ENCODE results near the gene BIN1. TPM values are rescaled to one million over a fixed set of nuclear protein-coding genes. Genes with fewer than 3 reads are reported as not detected.

BIN1 gene
- total RNA-seq, 1 donor from 2014 or later, result 50.2 TPM

DNA sequence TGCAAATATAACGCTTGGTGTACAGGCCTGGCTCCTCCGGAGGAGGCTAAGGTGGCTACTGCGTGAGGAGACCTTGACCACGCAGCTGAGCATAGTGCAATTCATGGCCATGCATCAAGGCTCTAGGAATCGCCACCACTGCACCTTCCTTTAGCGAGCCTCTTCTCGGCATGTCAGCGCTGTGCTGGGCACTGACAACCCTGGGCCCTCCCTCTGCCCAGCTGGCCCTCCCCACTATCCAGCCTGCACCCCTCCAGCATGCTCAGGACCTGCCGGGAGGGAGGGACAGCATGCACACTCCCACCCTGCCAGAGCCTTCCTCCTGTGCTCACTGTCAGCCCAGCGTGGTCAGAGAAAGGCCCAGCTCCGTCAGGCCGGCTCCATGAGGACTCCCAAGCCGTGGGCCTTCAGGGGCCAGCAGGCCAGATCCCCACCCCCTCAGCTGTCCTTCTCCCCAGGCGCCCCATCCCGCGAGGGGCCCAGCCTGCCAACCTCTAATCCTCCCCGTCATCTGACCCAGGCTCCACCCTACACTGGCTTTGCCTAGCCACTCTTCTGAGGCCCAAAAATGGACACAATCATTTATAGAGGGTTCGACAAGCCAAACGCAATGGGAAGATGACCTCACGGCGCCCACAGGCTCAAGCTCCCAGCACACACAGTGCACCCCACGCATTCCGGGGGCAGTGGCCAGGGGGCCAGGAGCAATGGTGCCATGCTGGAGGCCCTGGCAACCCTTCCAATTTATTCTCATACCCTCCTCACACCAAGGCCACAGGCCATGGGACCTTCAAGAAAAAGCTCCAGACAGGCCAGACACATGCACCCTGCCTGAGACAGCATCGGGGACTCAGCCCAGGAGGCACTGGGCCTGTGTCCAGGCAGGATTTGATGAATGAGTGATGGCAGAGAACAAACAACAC is 3.5 kb downstream of the BIN1 start:
- FAIRE-seq (no peak), DNase-seq (ENCODE audit: low read depth) (no peak)
- Histone ChIP-seq H3K27ac (ENCODE audit: low read depth, low read length) (no peak overlapping the region), H4K20me1 (ENCODE audit: insufficient read depth, low read length) (peaks cover 63% of the 10 kb centered on the region), H3K9me3 (ENCODE audit: insufficient read depth, low read depth, low read length) (no peaks in the 10 kb centered on the region), H3K4me1 (ENCODE audit: insufficient read depth, low read length) (peaks cover 23% of the 10 kb centered on the region), H3K9ac (ENCODE audit: low read length) (no peak overlapping the region), H2AFZ (ENCODE audit: low read depth, low read length) (no peak overlapping the region), H3K36me3 (ENCODE audit: insufficient read depth, low read length) (no peaks in the 10 kb centered on the region), H3K4me3 (ENCODE audit: insufficient read depth, low read depth, low read length) (no peak overlapping the region), H3K4me2 (ENCODE audit: low read length) (no peak overlapping the region), H3K27me3 (ENCODE audit: insufficient read depth, low read length) (no peaks in the 10 kb centered on the region), H3K79me2 (ENCODE audit: insufficient read depth, low read length) (peaks cover 80% of the 10 kb centered on the region)
- peaks cover 10% of the 10 kb centered on the region for H3K36me3 Mint-ChIP-seq (ENCODE audit: low read depth, unreplicated experiment)
- H3K9me3 Mint-ChIP-seq (ENCODE audit: unreplicated experiment), result no peaks in the 10 kb centered on the region
- H3K27ac Mint-ChIP-seq (ENCODE audit: unreplicated experiment), result no peak overlapping the region
- TF ChIP-seq, protein P1, sequence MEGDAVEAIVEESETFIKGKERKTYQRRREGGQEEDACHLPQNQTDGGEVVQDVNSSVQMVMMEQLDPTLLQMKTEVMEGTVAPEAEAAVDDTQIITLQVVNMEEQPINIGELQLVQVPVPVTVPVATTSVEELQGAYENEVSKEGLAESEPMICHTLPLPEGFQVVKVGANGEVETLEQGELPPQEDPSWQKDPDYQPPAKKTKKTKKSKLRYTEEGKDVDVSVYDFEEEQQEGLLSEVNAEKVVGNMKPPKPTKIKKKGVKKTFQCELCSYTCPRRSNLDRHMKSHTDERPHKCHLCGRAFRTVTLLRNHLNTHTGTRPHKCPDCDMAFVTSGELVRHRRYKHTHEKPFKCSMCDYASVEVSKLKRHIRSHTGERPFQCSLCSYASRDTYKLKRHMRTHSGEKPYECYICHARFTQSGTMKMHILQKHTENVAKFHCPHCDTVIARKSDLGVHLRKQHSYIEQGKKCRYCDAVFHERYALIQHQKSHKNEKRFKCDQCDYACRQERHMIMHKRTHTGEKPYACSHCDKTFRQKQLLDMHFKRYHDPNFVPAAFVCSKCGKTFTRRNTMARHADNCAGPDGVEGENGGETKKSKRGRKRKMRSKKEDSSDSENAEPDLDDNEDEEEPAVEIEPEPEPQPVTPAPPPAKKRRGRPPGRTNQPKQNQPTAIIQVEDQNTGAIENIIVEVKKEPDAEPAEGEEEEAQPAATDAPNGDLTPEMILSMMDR (IDR thresholded peaks at IDR 0.05; ENCODE audit: insufficient read depth, low read depth, low read length), result no peak
- no peak for TF ChIP-seq EZH2 (IDR thresholded peaks at IDR 0.05; ENCODE audit: insufficient read depth, low read length)
- peaks cover 34% of the 10 kb centered on the region for H3K4me1 Mint-ChIP-seq (ENCODE audit: low read depth, unreplicated experiment)
- H3K4me3 Mint-ChIP-seq (ENCODE audit: unreplicated experiment), result no peak overlapping the region
- no peaks in the 10 kb centered on the region for H3K27me3 Mint-ChIP-seq (ENCODE audit: low read depth, unreplicated experiment)

DNA sequence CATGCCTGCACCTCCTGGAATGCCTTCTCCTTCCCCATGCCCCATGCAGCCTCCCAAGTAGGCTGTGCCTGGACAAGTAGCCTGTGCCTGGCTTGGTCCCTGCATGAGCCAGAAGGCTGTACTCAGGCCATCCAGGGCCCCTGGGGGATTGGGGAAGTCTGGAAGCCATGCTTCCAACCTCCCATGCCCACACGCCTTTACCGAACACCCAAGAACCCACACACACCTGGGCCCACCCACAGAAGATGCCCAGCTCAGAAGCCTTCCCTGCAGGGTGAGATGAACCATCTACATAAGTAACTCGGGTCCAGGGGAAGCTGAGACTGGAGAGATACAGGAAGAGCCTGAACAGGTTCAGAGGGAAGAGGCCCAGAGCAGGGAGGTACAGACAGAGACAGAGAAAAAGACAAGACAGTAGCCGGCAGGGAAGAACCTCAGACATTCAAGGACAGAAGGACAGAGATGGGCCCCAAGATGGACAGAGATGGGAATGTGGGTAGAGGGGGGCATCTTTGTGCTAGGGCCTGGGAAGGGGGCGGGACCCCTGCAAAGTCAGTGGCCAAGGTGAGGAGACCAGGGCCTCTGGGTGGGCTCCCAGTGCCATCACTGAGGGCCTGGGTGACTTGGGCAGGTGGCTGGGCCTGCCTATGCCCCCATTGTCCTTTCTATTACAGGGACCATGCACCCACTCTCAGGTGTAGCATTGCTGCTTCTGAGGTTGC is 4.3 kb downstream of the BIN1 start:
- Mint-ChIP-seq H3K27me3 (ENCODE audit: low read depth, unreplicated experiment) (no peaks in the 10 kb centered on the region), H3K4me3 (ENCODE audit: unreplicated experiment) (no peak overlapping the region), H3K36me3 (ENCODE audit: low read depth, unreplicated experiment) (peaks cover 10% of the 10 kb centered on the region), H3K4me1 (ENCODE audit: low read depth, unreplicated experiment) (peaks cover 39% of the 10 kb centered on the region), H3K27ac (ENCODE audit: unreplicated experiment) (no peak overlapping the region), H3K9me3 (ENCODE audit: unreplicated experiment) (no peaks in the 10 kb centered on the region)
- H2AFZ ChIP-seq (ENCODE audit: low read depth, low read length), result no peak overlapping the region
- peaks cover 71% of the 10 kb centered on the region for H4K20me1 ChIP-seq (ENCODE audit: insufficient read depth, low read length)
- DNase-seq (ENCODE audit: low read depth) (no peak), FAIRE-seq (no peak)
- H3K9ac ChIP-seq (ENCODE audit: low read length), result no peak overlapping the region
- H3K79me2 ChIP-seq (ENCODE audit: insufficient read depth, low read length), result peaks cover 88% of the 10 kb centered on the region
- no peaks in the 10 kb centered on the region for H3K27me3 ChIP-seq (ENCODE audit: insufficient read depth, low read length)
- H3K4me3 ChIP-seq (ENCODE audit: insufficient read depth, low read depth, low read length), result no peak overlapping the region
- no peak overlapping the region for H3K4me2 ChIP-seq (ENCODE audit: low read length)
- TF ChIP-seq EZH2 (IDR thresholded peaks at IDR 0.05; ENCODE audit: insufficient read depth, low read length), result no peak
- TF ChIP-seq, protein P1 (IDR thresholded peaks at IDR 0.05; ENCODE audit: insufficient read depth, low read depth, low read length), result no peak
- H3K27ac ChIP-seq (ENCODE audit: low read depth, low read length), result no peak overlapping the region
- H3K9me3 ChIP-seq (ENCODE audit: insufficient read depth, low read depth, low read length), result no peaks in the 10 kb centered on the region
- no peaks in the 10 kb centered on the region for H3K36me3 ChIP-seq (ENCODE audit: insufficient read depth, low read length)
- peaks cover 28% of the 10 kb centered on the region for H3K4me1 ChIP-seq (ENCODE audit: insufficient read depth, low read length)

Data from astrocyte (in vitro differentiated cells and primary cell).